ENCODE results near the gene CHKB.

DNA sequence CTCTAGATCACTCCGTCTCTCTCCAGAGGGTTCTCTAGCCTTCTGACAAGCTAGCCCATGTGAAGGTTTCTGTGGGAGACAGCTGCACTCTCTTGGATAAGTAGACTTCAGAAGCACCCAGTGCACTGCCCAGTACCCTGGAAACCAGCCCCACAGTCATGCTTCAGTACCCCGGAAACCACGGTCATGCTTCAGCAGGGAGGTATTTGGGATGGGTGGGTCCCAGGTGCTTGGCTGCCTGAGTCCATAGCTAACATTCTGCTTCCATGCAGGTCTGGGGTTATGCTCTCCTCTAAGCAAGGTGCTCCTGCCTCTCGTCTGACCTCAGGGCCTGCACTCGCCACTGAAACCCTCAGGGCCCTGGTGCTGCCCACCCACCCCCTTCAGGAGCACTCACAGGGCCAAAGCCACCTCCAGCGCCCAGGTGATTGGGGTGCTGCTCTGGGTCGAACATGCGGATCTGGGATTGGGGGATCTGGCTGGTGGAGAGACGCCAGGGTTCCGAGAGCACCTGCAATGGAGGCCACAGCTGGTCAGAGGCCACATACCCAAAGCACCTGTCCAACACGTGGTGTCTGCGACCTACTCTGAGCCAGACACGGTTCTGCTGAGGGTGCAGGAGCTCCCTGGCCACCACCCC, 12.6 kb downstream of the CHKB start:
- TF ChIP-seq CTCF (IDR thresholded peaks at IDR 0.05) (no peak), POLR2A (IDR thresholded peaks at IDR 0.05) (no peak), EP300 (IDR thresholded peaks at IDR 0.05; ENCODE audit: low read depth) (no peak)

Data from transverse colon (tissue), 3 donors.